HG02642 (cell line): ENCODE measurements around the gene SLC30A5.
"Not testable (repeated sequence)": the region's sequence is repeated elsewhere in the genome, so short reads cannot be mapped to it uniquely, and the experiment has no call there.

Experiments used
- ATAC-seq: cut with Tn5 transposase; IDR thresholded peaks from one replicate; pipeline ENCODE4 v1.9.1; 2021; ENCODE audit warnings: mild to moderate bottlenecking; ENCODE audit not compliant: unreplicated experiment, poor library complexity

SLC30A5 gene

DNA sequence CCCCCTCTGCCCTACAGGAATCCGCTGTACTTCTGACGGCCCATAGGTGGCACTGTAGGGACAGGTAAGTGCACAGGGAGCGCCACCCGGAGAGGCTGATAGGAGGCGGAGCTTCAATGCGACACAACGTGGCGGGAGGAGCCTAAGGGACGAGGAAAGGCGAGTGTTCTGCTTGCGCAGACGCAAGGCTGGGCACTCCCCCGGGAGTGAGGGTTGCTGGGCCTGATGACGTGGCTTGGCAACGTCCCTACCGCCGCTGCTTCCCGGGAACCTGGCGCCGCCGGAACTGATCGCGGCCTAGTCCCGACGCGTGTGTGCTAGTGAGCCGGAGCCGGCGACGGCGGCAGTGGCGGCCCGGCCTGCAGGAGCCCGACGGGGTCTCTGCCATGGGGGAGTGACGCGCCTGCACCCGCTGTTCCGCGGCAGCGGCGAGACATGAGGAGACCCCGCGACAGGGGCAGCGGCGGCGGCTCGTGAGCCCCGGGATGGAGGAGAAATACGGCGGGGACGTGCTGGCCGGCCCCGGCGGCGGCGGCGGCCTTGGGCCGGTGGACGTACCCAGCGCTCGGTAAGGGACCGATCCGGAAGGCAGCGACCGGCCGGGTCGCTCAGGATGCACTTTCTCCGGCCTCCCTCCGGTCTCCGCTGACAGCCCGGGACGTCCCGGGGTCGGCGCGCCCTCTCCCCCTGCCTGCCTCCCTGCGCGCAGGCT is at the start of gene SLC30A5:
Gene SLC30A5 (plus strand): TSS at position 244 of the 712 bp plus-strand sequence. CDS start 242 bp downstream, at position 486.
- peak; percentile 98 for ATAC-seq

DNA sequence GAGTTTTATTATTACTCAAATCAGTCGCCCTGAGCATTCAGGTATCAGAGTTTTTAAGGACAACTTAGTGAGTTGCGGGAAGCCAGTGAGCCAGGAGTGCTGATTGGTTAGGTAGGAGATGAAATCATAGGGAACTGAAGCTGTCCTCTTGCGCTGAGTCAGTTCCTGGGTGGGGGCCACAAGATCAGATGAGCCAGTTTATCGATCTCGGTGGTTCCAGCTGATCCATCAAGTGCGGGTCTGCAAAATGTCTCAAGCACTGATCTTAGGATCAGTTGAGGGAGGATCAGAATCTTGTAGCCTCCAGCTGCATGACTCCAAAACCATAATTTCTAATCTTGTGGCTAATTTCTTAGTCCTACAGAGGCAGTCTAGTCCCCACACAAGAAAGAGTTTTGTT is 48.6 kb upstream of the SLC30A5 start:
- not testable (repeated sequence) for ATAC-seq

DNA sequence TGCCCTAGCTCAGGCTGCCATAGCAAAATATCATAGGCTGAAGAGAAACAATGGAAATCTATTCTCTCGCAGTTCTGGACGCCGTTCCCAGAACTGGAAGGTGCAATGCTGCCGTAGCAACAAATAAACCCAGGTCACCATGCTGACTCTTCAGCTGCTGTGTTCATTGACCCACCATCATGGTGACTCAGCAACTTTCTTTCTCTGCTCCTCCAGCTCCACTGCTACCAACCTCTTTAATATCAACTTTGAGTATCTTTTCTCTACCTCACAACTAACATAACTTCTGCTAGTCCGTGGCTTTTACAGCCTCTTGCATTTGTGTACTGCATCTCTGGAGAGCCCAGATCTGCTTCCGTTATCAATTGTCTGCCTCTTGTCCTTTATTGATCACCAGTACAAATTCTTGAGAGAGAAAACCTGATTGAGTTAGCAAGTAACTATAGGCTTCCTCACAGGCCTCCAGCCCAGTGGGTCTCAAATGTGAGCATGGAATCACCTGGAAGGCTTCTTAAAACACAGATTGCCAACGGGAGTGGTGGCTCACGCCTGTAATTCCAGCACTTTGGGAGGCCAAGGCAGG is 47.3 kb upstream of the SLC30A5 start:
- no peak for ATAC-seq

DNA sequence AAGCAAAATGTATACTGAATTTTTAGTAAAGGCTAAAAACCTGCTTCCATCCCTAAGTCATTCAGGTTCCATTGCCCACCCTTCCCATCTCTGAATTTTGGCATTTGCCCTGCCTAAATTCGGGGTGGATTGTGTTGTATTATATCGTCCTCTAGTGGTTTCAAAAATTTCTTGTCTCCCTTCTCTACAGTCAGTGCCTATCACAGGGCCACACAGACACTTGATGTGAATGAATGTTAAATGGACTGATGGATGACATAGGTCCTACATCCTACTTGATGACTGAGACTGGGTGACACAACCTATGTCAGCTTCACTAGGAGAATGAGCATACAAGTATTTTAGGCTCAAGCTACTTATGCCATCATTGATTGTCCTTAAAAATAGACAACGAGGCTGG is 45.6 kb upstream of the SLC30A5 start:
- ATAC-seq, result no peak

DNA sequence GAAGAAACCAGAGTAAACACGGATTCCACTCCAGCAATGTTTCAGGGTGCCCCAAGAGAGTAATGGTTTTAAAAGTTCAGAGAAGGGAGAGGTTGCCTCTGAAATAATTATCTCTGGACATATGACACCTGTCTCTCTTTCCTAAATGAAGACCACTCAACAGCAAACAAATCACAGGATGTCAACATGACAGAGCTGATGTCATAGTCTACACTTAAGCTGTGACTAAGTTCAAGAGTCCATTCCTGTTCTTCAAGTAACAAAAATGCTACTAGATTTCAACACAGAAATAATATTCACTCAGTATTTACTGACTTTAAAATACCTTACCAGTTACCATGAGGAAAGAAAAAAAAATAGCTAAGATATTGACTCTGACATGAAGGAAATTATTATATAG is 44.7 kb upstream of the SLC30A5 start:
- ATAC-seq, result no peak

DNA sequence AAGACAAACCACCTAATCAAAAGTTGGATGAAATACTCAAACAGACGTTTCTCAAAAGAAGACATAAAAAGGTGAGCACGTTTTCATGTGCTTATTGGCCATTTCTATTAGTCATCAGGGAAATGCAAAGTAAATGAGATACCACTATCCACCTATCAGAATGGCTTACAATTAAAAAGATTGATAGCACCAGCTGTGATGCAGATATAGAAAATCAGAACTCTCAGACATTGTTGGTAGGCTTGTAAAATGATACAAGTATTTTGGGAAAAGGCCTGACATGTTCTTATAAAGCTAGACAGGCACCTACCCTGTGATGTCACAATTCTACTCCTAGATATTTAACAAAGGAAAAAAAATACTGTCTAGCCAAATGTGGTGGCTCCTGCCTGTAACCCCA is 44.0 kb upstream of the SLC30A5 start:
- ATAC-seq, result no peak

DNA sequence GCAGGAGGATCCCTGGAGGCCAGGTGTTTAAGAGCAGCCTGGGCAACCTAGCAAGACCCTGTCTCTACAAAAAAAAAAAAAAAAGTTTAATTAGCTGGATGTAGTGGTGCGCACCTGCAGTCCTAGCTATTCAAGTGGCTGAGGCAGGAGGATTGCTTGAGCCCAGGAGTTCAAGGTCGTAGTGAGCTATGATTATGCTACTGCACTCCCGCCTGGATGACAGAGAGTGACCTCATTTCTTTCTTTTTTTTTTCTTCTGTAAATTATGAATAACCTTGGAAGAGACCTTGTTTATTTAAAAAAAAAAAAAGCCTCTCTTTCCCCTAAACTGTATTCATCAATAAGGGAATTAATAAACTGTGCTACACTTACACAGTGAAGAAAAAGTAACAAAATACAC is 43.6 kb upstream of the SLC30A5 start:
- no peak for ATAC-seq

DNA sequence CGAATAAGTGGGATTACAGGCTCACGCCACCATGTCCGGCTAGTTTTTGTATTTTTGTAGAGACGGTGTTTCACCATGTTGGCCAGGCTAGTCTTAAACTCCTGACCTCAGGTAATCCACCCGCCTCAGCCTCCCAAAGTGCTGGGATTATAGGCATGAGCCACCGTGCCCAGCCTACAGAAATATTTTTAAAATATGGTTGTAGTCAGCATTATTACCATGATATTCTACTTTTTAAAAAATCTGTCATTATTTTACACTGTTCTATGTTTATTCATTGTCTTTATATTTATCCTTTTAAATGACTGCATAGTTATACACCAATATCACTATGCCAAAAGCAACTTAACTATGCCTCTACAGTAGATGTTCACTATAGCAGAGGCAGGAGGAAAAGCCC is 41.6 kb upstream of the SLC30A5 start:
- ATAC-seq, result no peak

DNA sequence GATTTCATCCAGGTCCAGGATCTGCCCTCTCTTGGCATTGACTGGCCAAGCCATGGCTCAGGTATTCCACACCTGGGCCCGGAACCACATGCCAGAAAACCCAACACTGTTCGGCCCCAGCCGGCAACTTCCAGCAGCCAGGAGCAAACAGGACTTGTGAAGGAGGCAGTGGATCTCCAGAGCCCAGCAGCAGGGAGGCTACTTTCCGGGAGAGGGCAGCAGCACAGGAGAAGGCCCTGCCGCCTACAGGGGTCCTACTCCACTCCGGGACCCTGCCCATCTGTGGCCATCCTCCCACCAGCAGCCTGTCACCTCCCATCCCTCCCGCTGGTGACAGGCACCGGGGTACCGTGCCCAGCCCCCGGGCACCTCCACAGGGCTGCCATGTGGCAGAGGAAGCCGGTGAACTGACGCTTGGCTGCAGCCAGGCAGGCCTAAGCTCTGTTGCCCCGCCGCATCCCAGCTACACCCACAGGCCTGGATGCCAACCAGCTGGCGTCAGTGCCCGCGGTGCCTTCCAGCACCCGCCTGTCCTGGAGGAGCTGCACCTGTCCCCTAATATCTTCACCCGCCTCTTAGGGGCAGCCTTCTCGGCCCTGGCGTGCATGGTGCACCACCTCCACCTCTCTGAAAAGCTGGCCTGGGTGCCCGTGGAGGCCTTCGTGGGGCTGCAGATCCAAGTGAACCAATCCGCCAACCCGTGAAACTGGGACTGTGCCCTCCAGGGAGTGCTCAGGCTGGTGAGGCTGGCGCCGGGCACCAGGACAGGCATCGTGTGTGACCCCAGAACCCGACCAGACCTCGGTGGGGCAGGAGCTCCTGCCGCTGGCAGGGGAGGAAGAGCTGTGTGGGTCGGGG is 18.9 kb upstream of the SLC30A5 start:
- no peak for ATAC-seq

DNA sequence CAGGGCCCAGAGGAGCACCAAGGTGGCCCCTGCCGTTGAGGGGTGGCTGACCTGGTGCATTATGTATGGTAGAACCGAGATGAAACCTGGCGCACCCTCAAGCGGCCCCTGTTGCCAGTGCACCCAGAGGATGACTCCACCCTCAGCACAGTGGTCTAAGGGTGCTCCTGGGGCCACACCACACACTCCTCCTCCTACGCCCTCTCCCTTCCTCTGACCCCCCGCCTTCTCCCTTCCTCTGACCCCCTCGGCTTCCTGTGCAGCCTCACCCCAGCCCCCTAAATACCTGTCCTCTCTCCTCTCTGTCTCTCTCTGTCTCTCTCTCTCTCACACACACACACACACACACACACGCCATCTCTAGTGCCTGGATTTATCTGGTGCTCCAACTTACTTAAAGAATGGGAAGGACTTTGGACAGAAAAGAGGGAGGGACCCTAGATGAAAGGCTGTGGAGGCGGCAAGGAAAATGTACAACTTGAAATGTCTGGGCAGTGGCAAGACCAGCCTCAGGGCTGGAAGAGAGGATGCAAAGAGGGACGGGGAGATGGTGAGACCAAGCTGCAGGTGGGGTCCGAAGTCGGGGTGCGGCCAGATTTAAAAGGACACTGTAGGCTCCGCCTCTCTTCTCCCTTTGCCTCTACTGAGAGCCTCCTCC is 18.2 kb upstream of the SLC30A5 start:
- ATAC-seq, result no peak

DNA sequence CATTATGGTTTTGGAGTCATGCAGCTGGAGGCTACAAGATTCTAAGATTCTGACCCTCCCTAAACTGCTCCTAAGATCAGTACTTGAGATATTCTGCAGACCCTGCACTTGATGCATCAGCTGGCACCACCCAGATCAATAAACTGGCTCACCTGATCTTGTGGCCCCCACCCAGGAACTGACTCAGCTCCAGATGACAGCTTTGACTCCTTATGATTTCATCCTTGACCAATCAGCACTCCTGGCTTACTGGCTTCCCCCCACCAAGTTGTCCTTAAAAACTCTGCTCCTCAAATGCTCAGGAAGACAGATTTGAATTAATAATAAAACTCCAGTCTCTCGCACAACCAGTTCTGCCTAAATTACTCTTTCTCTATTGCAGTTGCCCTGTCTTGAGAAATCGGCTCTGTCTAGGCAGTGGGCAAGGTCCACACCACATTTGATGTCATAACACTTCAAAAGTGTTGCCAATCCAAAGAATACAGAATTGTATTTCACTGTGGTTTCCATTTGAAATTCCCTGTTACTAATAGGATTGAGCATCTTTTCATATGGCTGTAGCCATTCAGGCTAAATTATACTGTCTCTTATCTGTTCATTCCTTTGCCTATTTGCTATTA is 14.8 kb upstream of the SLC30A5 start:
- ATAC-seq, result no peak

DNA sequence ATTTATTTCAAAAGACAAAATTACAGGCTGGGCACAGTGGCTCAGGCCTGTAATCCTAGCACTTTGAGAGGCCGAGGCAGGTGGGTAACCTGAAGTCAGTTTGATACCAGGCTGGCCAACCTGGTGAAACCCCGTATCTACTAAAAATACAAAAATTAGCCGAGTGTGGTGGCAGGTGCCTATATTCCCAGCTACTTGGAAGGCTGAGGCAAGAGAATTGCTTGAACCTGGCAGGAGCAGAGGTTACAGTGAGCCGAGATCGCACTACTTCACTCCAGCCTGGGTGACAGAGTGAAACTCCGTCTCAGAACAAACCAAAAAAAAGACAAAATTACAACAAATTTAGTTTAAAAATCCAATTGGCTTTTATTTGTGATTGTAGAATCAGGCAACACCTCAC is 14.3 kb upstream of the SLC30A5 start:
- no peak for ATAC-seq

DNA sequence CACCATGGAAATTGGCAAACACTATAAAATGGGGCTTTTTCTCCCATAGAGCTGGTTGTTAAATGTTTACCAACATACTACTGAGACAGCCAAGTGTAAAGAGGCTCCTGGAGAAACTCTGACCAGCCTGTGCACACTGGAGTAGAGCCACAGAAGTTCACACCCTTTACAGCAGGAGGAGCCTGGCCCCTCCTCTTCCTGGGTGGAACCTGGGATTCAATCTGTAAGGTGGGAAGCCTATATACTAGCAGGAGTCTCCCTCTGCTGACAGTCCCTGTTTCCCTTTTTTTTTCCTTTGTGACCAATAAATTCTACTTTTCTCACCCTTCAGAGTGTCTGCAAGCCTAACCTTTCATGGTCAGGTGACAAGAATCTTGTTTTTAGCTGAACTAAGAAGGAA is 10.4 kb upstream of the SLC30A5 start:
- ATAC-seq, result no peak

DNA sequence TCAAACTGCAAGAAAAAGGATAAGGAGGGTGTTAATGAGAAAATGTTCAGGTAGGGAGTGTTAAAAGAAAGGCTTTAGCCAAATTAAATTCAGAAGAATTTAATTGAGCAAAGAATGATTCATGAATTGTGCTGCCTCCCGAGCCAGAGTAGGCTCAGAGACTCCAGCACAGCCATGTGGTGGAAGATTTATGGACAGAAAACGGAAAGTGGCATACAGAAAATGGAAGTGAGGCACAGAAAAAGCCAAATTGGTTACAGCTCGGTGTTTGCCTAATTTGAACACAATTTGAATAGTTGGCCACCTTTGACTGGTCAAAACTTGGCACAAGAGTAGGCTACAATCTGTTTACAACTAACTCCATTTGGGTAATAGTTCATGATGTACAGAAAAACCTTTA is 9.6 kb upstream of the SLC30A5 start:
- ATAC-seq, result no peak

DNA sequence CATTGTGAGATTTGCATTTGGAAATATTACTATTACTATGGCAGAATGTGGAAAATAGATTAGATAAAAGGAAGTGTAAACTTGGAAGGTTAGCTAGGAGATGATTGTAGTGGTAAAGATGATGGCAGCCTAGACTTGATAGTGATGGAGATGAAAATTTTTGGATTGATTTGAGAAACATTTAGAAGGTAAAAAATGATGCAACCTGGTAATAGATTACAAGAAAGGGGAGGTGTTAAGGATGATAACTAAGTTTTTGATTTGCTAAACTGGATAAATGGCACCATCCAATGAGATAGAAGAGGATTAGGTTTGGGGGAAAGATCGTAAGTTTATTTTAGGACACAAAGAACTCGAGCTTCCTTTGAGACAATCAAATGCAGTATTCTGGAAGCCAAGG is 8.9 kb upstream of the SLC30A5 start:
- no peak for ATAC-seq

DNA sequence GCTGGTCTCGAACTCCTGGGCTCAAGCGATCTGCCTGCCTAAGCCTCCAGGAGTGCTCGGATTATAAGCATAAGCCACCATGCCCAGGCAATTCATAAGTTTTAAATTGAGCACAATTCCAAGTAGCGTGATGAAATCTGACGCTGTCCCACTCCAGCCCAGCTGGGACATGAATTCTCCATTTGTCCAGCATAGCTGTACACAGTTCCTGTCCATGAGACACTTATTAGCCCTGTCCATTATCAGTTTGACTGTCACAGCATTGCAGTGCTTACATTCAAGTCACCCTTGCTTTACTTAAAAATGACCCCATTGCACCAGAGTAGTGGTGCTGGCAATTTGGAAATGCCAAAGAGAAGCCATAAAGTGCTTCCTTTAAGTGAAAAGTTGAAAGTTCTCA is 7.6 kb upstream of the SLC30A5 start:
- no peak for ATAC-seq

DNA sequence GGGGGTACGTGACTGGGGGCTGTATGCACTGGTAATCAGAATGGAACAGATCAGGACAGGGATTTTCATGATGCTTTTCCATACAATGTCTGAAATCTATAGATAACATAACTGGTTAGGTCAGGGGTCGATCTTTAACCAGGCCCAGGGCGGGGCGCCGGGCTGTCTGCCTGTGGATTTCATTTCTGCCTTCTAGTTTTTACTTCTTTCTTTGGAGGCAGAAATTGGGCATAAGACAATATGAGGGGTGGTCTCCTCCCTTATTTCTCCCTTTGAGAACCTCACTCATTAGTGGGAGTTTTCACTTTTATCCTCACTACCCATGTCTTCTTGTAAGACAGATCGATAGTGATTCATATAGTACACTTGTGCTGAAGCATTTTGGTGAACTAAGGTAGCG is 5.8 kb upstream of the SLC30A5 start:
- ATAC-seq, result not testable (repeated sequence)

DNA sequence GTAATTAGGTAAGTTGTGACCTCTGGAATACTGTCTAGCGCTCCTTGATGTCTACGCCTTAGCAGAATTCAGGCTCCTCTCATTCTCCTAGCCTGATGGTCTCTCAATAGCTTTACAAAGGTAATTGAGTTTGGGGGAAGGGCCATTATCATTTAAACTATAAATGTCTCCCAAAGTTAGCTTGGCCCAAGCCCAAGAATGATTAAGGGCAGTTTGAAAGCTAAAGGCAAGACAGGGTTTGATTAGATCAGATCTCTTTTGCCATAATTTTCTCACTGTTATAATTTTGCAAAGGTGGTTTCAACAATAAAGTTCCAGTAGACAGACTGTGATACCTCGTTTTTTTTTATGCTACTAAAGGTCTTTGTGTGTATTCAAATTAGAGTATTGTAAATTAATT is 3.7 kb upstream of the SLC30A5 start:
- no peak for ATAC-seq

DNA sequence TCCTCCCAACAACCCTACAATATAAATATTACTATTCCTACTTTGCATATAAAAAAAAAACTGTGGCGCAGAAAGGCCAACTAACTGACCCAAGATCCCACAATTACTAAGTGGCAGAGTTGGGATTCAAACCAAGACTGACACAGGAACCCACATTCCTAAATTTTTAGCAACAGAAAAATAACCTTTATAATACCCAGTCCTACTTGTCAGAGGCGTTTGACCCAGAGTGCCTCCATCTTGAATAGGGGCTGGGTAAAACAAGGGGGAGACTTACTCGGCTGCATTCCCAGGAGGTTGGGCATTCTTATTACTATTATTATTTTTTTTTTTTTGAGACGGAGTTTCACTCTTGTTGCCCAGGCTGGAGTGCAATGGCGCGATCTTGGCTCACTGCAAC is 2.0 kb upstream of the SLC30A5 start:
- ATAC-seq, result no peak

DNA sequence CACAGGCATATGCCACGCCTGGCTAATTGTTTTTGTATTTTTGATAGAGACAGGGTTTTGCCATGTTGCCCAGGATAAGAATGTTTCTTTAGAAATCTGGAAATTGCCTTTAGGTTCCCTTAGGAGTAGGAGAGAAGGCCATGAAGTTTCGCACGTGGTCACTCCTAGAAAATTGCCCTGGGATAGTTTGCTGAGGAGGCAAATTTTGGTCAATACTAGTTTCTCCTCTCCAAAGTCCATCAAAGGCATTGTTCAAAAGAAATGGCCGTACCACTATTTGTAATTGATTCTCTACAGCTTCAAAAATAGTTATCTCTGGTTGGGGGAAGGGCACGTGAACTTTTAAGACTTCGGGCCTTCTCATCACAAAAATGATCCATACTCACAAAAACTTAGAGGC is 845 bp upstream of the SLC30A5 start:
- ATAC-seq, result no peak
